ENCODE measurements around the gene PTPRK. TPM values are rescaled to one million over a fixed set of nuclear protein-coding genes. Genes with fewer than 3 reads are reported as not detected.

PTPRK gene
- total and polyA plus RNA-seq, 2 of the 13 experiments (the other 11 are each of a cell fraction or from before 2014, with no cell fraction given), result 43.6 to 98.3 TPM

DNA sequence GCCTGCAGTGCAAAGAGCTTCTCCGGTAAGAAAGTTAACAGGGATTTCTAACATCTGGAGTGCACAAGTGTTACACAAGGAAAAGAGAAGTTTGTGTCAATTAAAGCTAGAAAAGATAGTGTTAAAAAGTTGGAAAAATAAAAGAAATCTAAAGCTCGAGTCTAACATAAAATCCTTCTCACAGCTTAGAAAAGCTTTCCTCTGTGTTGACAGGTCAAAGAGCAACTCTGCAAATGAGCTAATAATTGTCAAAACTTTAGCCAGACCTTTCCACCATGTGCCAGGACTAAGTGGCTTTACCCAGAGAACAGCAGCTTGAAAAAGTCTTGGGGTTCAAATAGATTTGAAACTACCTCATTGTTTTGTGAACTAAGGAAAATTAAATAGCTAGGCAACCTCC, 14.8 kb downstream of the PTPRK start (continued):
- TF ChIP-seq ZMYM2 (CRISPR knock-in tag; IDR thresholded peaks at IDR 0.05) (no peak), ETV5 (CRISPR knock-in tag; IDR thresholded peaks at IDR 0.05; ENCODE audit: borderline replicate concordance) (no peak), KLF9 (CRISPR knock-in tag; IDR thresholded peaks at IDR 0.05; ENCODE audit: low read depth) (no peak), ZNF264 (CRISPR knock-in tag; IDR thresholded peaks at IDR 0.05) (peak; percentile 59; the same call in 1 of the 2 replicates), EP300 (IDR thresholded peaks at IDR 0.05; ENCODE audit: low read depth in 2 of 2, low read length in 2 of 2) (peak in 1 of 2 experiments; percentile 74; a peak in 2 of 4 replicates), EP300 (CRISPR knock-in tag; IDR thresholded peaks at IDR 0.05; ENCODE audit: borderline replicate concordance) (no peak), NAIF1 (CRISPR knock-in tag; IDR thresholded peaks at IDR 0.05; ENCODE audit: borderline replicate concordance) (no peak), ARNT2 (CRISPR knock-in tag; IDR thresholded peaks at IDR 0.05; ENCODE audit: low read depth) (no peak), FOXC1 (CRISPR knock-in tag; IDR thresholded peaks at IDR 0.05; ENCODE audit: borderline replicate concordance) (no peak), ZNF567 (CRISPR knock-in tag; IDR thresholded peaks at IDR 0.05; ENCODE audit: borderline replicate concordance) (no peak), TCF7 (IDR thresholded peaks at IDR 0.05; ENCODE audit: low read depth) (no peak), ZNF253 (CRISPR knock-in tag; IDR thresholded peaks at IDR 0.05; ENCODE audit: borderline replicate concordance) (no peak), ZNF441 (CRISPR knock-in tag; IDR thresholded peaks at IDR 0.05; ENCODE audit: borderline replicate concordance) (0 out of 2 replicates have a peak, but pooled peaks have one; percentile 34), MAF1 (CRISPR knock-in tag; IDR thresholded peaks at IDR 0.05; ENCODE audit: borderline replicate concordance) (no peak), PLRG1 (conservative IDR thresholded peaks at IDR 0.05) (no peak), BRF2 (CRISPR knock-in tag; IDR thresholded peaks at IDR 0.05) (no peak), ZNF224 (CRISPR knock-in tag; IDR thresholded peaks at IDR 0.05) (no peak), ZNF775 (CRISPR knock-in tag; IDR thresholded peaks at IDR 0.05; ENCODE audit: borderline replicate concordance) (no peak), ZNF235 (CRISPR knock-in tag; IDR thresholded peaks at IDR 0.05; ENCODE audit: borderline replicate concordance) (no peak), ARNT (IDR thresholded peaks at IDR 0.05) (no peak)
- TF ChIP-seq, protein P1, sequence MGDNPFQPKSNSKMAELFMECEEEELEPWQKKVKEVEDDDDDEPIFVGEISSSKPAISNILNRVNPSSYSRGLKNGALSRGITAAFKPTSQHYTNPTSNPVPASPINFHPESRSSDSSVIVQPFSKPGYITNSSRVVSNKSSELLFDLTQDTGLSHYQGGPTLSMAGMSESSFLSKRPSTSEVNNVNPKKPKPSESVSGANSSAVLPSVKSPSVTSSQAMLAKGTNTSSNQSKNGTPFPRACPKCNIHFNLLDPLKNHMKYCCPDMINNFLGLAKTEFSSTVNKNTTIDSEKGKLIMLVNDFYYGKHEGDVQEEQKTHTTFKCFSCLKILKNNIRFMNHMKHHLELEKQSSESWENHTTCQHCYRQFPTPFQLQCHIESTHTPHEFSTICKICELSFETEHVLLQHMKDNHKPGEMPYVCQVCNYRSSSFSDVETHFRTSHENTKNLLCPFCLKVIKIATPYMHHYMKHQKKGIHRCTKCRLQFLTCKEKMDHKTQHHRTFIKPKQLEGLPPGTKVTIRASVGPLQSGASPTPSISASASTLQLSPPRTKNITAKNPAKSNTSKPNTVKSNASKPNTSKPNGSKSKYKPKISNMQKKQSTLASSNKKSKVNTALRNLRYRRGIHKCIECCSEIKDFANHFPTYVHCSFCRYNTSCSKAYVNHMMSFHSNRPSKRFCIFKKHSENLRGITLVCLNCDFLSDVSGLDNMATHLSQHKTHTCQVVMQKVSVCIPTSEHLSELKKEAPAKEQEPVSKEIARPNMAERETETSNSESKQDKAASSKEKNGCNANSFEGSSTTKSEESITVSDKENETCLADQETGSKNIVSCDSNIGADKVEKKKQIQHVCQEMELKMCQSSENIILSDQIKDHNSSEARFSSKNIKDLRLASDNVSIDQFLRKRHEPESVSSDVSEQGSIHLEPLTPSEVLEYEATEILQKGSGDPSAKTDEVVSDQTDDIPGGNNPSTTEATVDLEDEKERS (CRISPR knock-in tag; IDR thresholded peaks at IDR 0.05), result no peak
- TF ChIP-seq, protein P2, sequence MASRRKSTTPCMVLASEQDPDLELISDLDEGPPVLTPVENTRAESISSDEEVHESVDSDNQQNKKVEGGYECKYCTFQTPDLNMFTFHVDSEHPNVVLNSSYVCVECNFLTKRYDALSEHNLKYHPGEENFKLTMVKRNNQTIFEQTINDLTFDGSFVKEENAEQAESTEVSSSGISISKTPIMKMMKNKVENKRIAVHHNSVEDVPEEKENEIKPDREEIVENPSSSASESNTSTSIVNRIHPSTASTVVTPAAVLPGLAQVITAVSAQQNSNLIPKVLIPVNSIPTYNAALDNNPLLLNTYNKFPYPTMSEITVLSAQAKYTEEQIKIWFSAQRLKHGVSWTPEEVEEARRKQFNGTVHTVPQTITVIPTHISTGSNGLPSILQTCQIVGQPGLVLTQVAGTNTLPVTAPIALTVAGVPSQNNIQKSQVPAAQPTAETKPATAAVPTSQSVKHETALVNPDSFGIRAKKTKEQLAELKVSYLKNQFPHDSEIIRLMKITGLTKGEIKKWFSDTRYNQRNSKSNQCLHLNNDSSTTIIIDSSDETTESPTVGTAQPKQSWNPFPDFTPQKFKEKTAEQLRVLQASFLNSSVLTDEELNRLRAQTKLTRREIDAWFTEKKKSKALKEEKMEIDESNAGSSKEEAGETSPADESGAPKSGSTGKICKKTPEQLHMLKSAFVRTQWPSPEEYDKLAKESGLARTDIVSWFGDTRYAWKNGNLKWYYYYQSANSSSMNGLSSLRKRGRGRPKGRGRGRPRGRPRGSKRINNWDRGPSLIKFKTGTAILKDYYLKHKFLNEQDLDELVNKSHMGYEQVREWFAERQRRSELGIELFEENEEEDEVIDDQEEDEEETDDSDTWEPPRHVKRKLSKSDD (CRISPR knock-in tag; IDR thresholded peaks at IDR 0.05; ENCODE audit: low read depth), result no peak
- TF ChIP-seq, protein P3, sequence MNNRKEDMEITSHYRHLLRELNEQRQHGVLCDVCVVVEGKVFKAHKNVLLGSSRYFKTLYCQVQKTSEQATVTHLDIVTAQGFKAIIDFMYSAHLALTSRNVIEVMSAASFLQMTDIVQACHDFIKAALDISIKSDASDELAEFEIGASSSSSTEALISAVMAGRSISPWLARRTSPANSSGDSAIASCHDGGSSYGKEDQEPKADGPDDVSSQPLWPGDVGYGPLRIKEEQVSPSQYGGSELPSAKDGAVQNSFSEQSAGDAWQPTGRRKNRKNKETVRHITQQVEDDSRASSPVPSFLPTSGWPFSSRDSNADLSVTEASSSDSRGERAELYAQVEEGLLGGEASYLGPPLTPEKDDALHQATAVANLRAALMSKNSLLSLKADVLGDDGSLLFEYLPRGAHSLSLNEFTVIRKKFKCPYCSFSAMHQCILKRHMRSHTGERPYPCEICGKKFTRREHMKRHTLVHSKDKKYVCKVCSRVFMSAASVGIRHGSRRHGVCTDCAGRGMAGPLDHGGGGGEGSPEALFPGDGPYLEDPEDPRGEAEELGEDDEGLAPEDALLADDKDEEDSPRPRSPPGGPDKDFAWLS (CRISPR knock-in tag; IDR thresholded peaks at IDR 0.05; ENCODE audit: borderline replicate concordance), result no peak

All from HepG2 (cell line).